K562 (cell line): Measurements from ENCODE around the gene HRH4. TPM values are rescaled to one million over a fixed set of nuclear protein-coding genes. Genes with fewer than 3 reads are reported as not detected.

Experiments used
- ATAC-seq: fragments of 200-7000 bp; cut with Tn5 transposase; 3 replicates; pipeline ENCODE4 v1.9.1; 2020; ENCODE audit warnings: moderate library complexity
- BruUV-seq: library from RNA; stranded (reverse); fragments of 400-500 nt; replicated peaks from 2 replicates; lab custom pipeline; 2021; lab: Mats Ljungman, UMichigan
- CTCF ChIA-PET: fragments of 300-600 bp; formaldehyde crosslinking; extraction: SDS; loops from one replicate; lab custom pipeline; 2021; ENCODE audit warnings: low intra/inter-chr PET ratio; lab: Yijun Ruan, JAX
- POLR2A ChIA-PET: fragments of 300-600, 350-650 bp; sonication (Branson Sonifier 250); formaldehyde crosslinking; extraction: SDS; loops from one replicate; lab custom pipeline; 2021; ENCODE audit warnings: antibody characterized with exemption, inconsistent platforms; lab: Yijun Ruan, JAX
- DNase-seq, 4 experiments: peaks; one replicate each; pipeline versions ENCODE4 v3.0.0 to v3.0.0-alpha.2; 2011 to 2018; ENCODE audit warnings: low spot score in 3 of 4, mixed read lengths in 3 of 4; ENCODE audit errors: extremely low read depth in 1 of 4
- FAIRE-seq: peaks from 2 replicates; lab custom pipeline; 2011; peaks lifted over from hg19 to GRCh38; lab: Jason Lieb, UNC
- H2AFZ ChIP-seq: 2 replicates; pipeline ENCODE4 v1.6.0; 2011; ENCODE audit warnings: low read depth, low read length, control low read depth, inconsistent platforms
- H3K27ac ChIP-seq: fragments of 200-600 bp; 3 replicates; pipeline ENCODE4 v1.8.0; 2011; ENCODE audit warnings: low read depth, mild to moderate bottlenecking, control low read depth, inconsistent platforms, low read length, moderate library complexity, mixed read lengths; ENCODE audit errors: extremely low read depth
- H3K27me3 ChIP-seq, 2 experiments: fragments of 300-600 bp in 1 of 2; 2 replicates in 1 of 2; 3 replicates in 1 of 2; pipeline versions ENCODE4 v1.6.0 to v1.8.0; 2011; ENCODE audit warnings: inconsistent platforms in 2 of 2, low read length in 2 of 2, mild to moderate bottlenecking in 1 of 2, mixed read lengths in 1 of 2, moderate library complexity in 1 of 2; ENCODE audit not compliant: control insufficient read depth in 2 of 2, insufficient read depth in 2 of 2
- H3K36me3 ChIP-seq: fragments of 300-600 bp; 3 replicates; pipeline ENCODE4 v1.8.0; 2011; ENCODE audit warnings: mild to moderate bottlenecking, low read length, inconsistent platforms; ENCODE audit not compliant: control insufficient read depth, insufficient read depth
- H3K4me1 ChIP-seq, 2 experiments: fragments of 200-600 bp in 1 of 2; replicated peaks in 1 of 2; 2 replicates in 1 of 2; 3 replicates in 1 of 2; pipeline versions ENCODE4 v1.5.1 to v1.8.0; 2011; ENCODE audit warnings: inconsistent platforms in 2 of 2, low read length in 2 of 2, mild to moderate bottlenecking in 1 of 2, mixed read lengths in 1 of 2, moderate library complexity in 1 of 2; ENCODE audit not compliant: control insufficient read depth in 2 of 2, insufficient read depth in 2 of 2
- H3K4me2 ChIP-seq: 2 replicates; pipeline ENCODE4 v1.6.1; 2011; ENCODE audit warnings: low read length, control low read depth, inconsistent platforms, mixed read lengths; ENCODE audit not compliant: insufficient read depth
- H3K4me3 ChIP-seq: fragments of 200-600 bp; sonication (generic), shearing (Covaris generic); 2 replicates; pipeline ENCODE4 v1.5.1; 2016; ENCODE audit warnings: control low read depth, inconsistent platforms
- H3K79me2 ChIP-seq: fragments of 200-600 bp; 3 replicates; pipeline ENCODE4 v1.8.0; 2011; ENCODE audit warnings: low read length, inconsistent platforms; ENCODE audit not compliant: control insufficient read depth, insufficient read depth
- H3K9ac ChIP-seq, 2 experiments: 2 replicates each; pipeline versions ENCODE4 v1.6.0 to v1.6.1; 2011; ENCODE audit warnings: low read depth in 2 of 2, low read length in 2 of 2, control low read depth in 1 of 2, inconsistent platforms in 1 of 2, mild to moderate bottlenecking in 1 of 2, mixed read lengths in 1 of 2; ENCODE audit not compliant: insufficient read depth in 1 of 2
- H3K9me1 ChIP-seq: one replicate; pipeline ENCODE4 v1.6.0; 2011; ENCODE audit warnings: inconsistent platforms, mild to moderate bottlenecking, low read length, moderate library complexity; ENCODE audit not compliant: control insufficient read depth, insufficient read depth
- H3K9me3 ChIP-seq: replicated peaks from 2 replicates; pipeline ENCODE4 v1.5.1; 2011; ENCODE audit warnings: low read depth, low read length, inconsistent platforms; ENCODE audit not compliant: control insufficient read depth, insufficient read depth
- H4K20me1 ChIP-seq: replicated peaks from 2 replicates; pipeline ENCODE4 v1.6.1; 2011; ENCODE audit warnings: low read length, inconsistent platforms, mixed read lengths; ENCODE audit not compliant: control insufficient read depth, insufficient read depth
- C11orf30 ChIP-seq: fragments of 450-650 bp; IDR thresholded peaks from 2 replicates; pipeline ENCODE4 v1.6.1; 2016; ENCODE audit warnings: low read depth, mild to moderate bottlenecking
- CAMTA2 ChIP-seq: fragments of 250-450 bp; sonication (Bioruptor Pico); conservative IDR thresholded peaks from 2 replicates; pipeline ENCODE4 v1.5.1; 2022
- CBX2 ChIP-seq: fragments of 200-600 bp; sonication (generic); IDR thresholded peaks from one replicate; pipeline ENCODE4 v1.6.1; 2012; ENCODE audit warnings: mild to moderate bottlenecking, low read length, inconsistent platforms; ENCODE audit not compliant: insufficient read depth, poor library complexity, severe bottlenecking
- FOXJ2 ChIP-seq: fragments of 200-800 bp; sonication (Bioruptor generic); IDR thresholded peaks from 2 replicates; pipeline ENCODE4 v1.6.1; 2016; ENCODE audit warnings: missing genetic modification characterization, missing compliant biosample characterization
- IFI16 ChIP-seq: fragments of 250-450 bp; sonication (Bioruptor Pico); IDR thresholded peaks from 2 replicates; pipeline ENCODE4 v2.1.2; 2022; ENCODE audit warnings: mild to moderate bottlenecking, inconsistent platforms
- KAT8 ChIP-seq: fragments of 450-650 bp; IDR thresholded peaks from 2 replicates; pipeline ENCODE4 v1.6.1; 2016; ENCODE audit warnings: low read depth, mild to moderate bottlenecking
- MCM2 ChIP-seq: fragments of 450-650 bp; IDR thresholded peaks from 2 replicates; pipeline ENCODE4 v1.6.1; 2017; ENCODE audit warnings: low read depth, mild to moderate bottlenecking
- MTA3 ChIP-seq: fragments of 450-650 bp; formaldehyde crosslinking; IDR thresholded peaks from 2 replicates; pipeline ENCODE4 v1.6.1; 2017; ENCODE audit warnings: mild to moderate bottlenecking, borderline replicate concordance
- RERE ChIP-seq: sonication (generic); formaldehyde crosslinking; IDR thresholded peaks from 2 replicates; pipeline ENCODE4 v1.8.0; 2023; ENCODE audit warnings: missing genetic modification reagents, mild to moderate bottlenecking, borderline replicate concordance
- SMC3 ChIP-seq: conservative IDR thresholded peaks from 2 replicates; pipeline ENCODE4 v1.6.1; 2011; ENCODE audit warnings: low read depth, low read length, improper control_type of control experiment; ENCODE audit not compliant: insufficient read depth
- TFE3 ChIP-seq: fragments of 450-650 bp; formaldehyde crosslinking; IDR thresholded peaks from 2 replicates; pipeline ENCODE4 v1.4.0; 2020; ENCODE audit warnings: mild to moderate bottlenecking, mixed read lengths
- USF2 ChIP-seq: sonication (generic); formaldehyde crosslinking; IDR thresholded peaks from 2 replicates; pipeline ENCODE4 v1.5.0; 2020; ENCODE audit warnings: missing genetic modification reagents
- ZNF408 ChIP-seq: fragments of 250-450 bp; sonication (Bioruptor Pico); IDR thresholded peaks from 2 replicates; pipeline ENCODE4 v1.4.0; 2020; ENCODE audit warnings: low read depth, mild to moderate bottlenecking, moderate library complexity
- ZNF668 ChIP-seq: fragments of 250-450 bp; sonication (Bioruptor Pico); IDR thresholded peaks from 2 replicates; pipeline ENCODE4 v1.8.0; 2022; ENCODE audit warnings: mild to moderate bottlenecking, inconsistent platforms
- WGBS: fragments of 100-300 bp; shearing (Covaris generic); methylation state at CpG from one replicate; pipeline ENCODE4 v1.1.6; 2016; ENCODE audit warnings: low coverage, mixed read lengths; ENCODE audit not compliant: insufficient coverage; ENCODE audit errors: missing lambda C conversion rate; 5-methylcytosine and 5-hydroxymethylcytosine counted together
- in situ Hi-C: fragments of 300-500 bp; cut with MboI; formaldehyde crosslinking; loops from 4 replicates; pipeline ENCODE4 v1.15.0; 2018; ENCODE audit warnings: inconsistent platforms, mixed read lengths
- intact Hi-C: fragments of 100-400 bp; cut with micrococcal nuclease; formaldehyde crosslinking; loops from 2 replicates; pipeline ENCODE4 v1.14.2; 2022
- polyA plus RNA-seq, 8 experiments: library from polyadenylated mRNA; depleted of rRNA in 4 of 8; stranded (reverse) in 5 of 8; unstranded in 3 of 8; fragments of >200 nt; fragmentation: Nextera tagmentation in 2 of 8; fragmentation: Illumina TruSeq in 1 of 8; extraction: Ambion mirVana in 2 of 8; extraction: Trizol in 1 of 8; gene quantifications; 2 replicates each; pipeline versions ENCODE4 v1.2.1 to v1.2.3, GENCODE V29; 2011 to 2014; ENCODE audit warnings: inconsistent platforms in 1 of 8, missing spikeins in 1 of 8
- total RNA-seq, 7 experiments: library from RNA; depleted of rRNA in 6 of 7; stranded (reverse); fragments of >200 nt in 6 of 7; fragmentation: Illumina TruSeq in 2 of 7; extraction: Trizol in 2 of 7; gene quantifications; 2 replicates each; pipeline versions ENCODE4 v1.2.1 to v1.2.3, GENCODE V29; 2011 to 2021; ENCODE audit warnings: low replicate concordance in 1 of 7

Gene HRH4
- total and polyA plus RNA-seq, 9 of the 15 experiments (the other 6 are each of a cell fraction or from before 2014, with no cell fraction given): not detected

- Histone ChIP-seq H3K9ac (no peak overlapping the region), H3K27ac (no peak overlapping the region), H3K4me2 (no peak overlapping the region), H3K4me1 (no peaks in the 10 kb centered on the region), H3K9me1 (no peaks in the 10 kb centered on the region), H3K9me3 (no peaks in the 10 kb centered on the region), H3K36me3 (no peaks in the 10 kb centered on the region), H3K27me3 (peaks cover 0 to 15% of the 10 kb centered on the region in 2 experiments; a peak in 1 of 5 replicates), H2AFZ (no peak overlapping the region), H3K79me2 (no peaks in the 10 kb centered on the region), H3K4me3 (no peak overlapping the region), H4K20me1 (no peaks in the 10 kb centered on the region)
- ATAC-seq: peak; percentile 61
- intact Hi-C loops: loop anchor here (1.0 to 10.0 kb wide), 3 partner anchors 64 to 313 kb away; partner anchors contain the start of gene IMPACT
- POLR2A ChIA-PET: interaction anchor here (0.7 to 1.2 kb wide), 3 partner anchors 13 to 312 kb away, joined by 3 read pairs; no protein-coding TSS in a partner anchor
- 0% methylated on average over 7 of the region's 7 CpGs for WGBS
- peak; percentile 60 to 62 (median 62) for DNase-seq
- peak; percentile 78 for FAIRE-seq
- BruUV-seq: no TSS peak
- in situ Hi-C loops: loop anchor here (5.0 to 10.0 kb wide), 2 partner anchors 132 to 314 kb away; no protein-coding TSS in a partner anchor
- CTCF ChIA-PET: interaction anchor here (0.6 to 1.8 kb wide), 6 partner anchors 124 to 314 kb away, joined by 3 to 17 read pairs (median 5); no protein-coding TSS in a partner anchor
- TF ChIP-seq CBX2 (no peak), MTA3 (no peak), RERE (CRISPR knock-in tag) (no peak), ZNF408 (CRISPR knock-in tag) (no peak), ZNF668 (CRISPR knock-in tag) (no peak), KAT8 (no peak), IFI16 (CRISPR knock-in tag) (no peak), CAMTA2 (no peak), MCM2 (no peak), USF2 (CRISPR knock-in tag) (no peak), FOXJ2 (tag) (no peak), C11orf30 (no peak), SMC3 (peak; percentile 48), TFE3 (CRISPR knock-in tag) (no peak)
These were observed 28.5 kb downstream of the HRH4 start for GRCh38 chr18:24488824-24489493.
